HFF-Myc (cell line): ENCODE measurements around the gene SKI.

ENCODE experiments used
- DNase-seq: peaks from one replicate; pipeline ENCODE4 v3.0.0-alpha.2; 2011; ENCODE audit warnings: low read depth; ENCODE audit errors: extremely low read depth
- H3K4me3 ChIP-seq: replicated peaks from 2 replicates; pipeline ENCODE4 v1.5.1; 2011; ENCODE audit warnings: low read depth, mild to moderate bottlenecking, control low read depth, low read length
- CTCF ChIP-seq: IDR thresholded peaks from 2 replicates; pipeline ENCODE4 v1.5.1; 2012; ENCODE audit warnings: mild to moderate bottlenecking, low read depth, low read length, control low read depth; ENCODE audit errors: missing control alignments

Gene SKI

GRCh38 chr1:2271211-2271721, 43.1 kb downstream of the SKI start:
- no peak for TF ChIP-seq CTCF
- no peak for DNase-seq
- no peak overlapping the region for H3K4me3 ChIP-seq

- no peak for TF ChIP-seq CTCF
- DNase-seq = no peak
- no peak overlapping the region for H3K4me3 ChIP-seq
Measured at GRCh38 chr1:2271841-2272655, 43.9 kb downstream of the SKI start.

- TF ChIP-seq CTCF = no peak
- DNase-seq = no peak
Measured at GRCh38 chr1:2272686-2273400, 44.7 kb downstream of the SKI start.

GRCh38 chr1:2273401-2274090, 45.4 kb downstream of the SKI start:
- TF ChIP-seq CTCF = no peak
- DNase-seq = no peak
- no peak overlapping the region for H3K4me3 ChIP-seq

More at GRCh38 chr1:2272686-2273400, 44.7 kb downstream of the SKI start:
- no peak overlapping the region for H3K4me3 ChIP-seq

GRCh38 chr1:2274231-2274928, 46.3 kb downstream of the SKI start:
- no peak for TF ChIP-seq CTCF
- H3K4me3 ChIP-seq = no peak overlapping the region
- no peak for DNase-seq

- no peak for TF ChIP-seq CTCF
- no peak for DNase-seq
- H3K4me3 ChIP-seq = no peak overlapping the region
Measured at GRCh38 chr1:2274929-2275475, 46.9 kb downstream of the SKI start.
